Activated CD8-positive, alpha-beta memory T cell treated with anti-CD3 and anti-CD28 coated beads for 4 hours (primary cell): Measurements from ENCODE around the gene SLU7.

Source experiments
- DNase-seq, 2 donors: peaks; one replicate each; pipeline ENCODE4 v3.0.0-alpha.2; 2020; ENCODE audit warnings: low read depth in 2 of 2

The SLU7 gene

DNA sequence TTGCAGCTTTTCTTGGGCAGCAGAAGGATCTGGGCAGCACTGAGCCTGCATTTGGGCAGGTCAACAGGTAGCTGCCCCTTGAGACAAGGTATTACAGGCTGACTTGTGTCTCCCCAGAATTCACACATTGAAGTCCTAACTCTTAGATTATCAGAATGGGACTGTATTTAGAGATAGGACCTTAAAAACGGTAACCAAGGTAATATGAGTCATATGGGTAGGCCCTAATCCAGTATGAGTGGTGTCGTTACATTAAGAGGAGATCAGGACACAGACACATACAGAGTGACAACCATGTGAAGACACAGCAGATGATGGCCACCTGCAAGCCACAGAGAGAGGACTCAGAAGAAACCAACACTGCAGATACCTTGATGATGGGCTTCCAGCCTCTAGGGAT, 51.6 kb downstream of the SLU7 start:
- no peak for DNase-seq

- no peak for DNase-seq
Measured at GRCh38 chr5:160366230-160366629, 52.7 kb downstream of the SLU7 start.

DNA sequence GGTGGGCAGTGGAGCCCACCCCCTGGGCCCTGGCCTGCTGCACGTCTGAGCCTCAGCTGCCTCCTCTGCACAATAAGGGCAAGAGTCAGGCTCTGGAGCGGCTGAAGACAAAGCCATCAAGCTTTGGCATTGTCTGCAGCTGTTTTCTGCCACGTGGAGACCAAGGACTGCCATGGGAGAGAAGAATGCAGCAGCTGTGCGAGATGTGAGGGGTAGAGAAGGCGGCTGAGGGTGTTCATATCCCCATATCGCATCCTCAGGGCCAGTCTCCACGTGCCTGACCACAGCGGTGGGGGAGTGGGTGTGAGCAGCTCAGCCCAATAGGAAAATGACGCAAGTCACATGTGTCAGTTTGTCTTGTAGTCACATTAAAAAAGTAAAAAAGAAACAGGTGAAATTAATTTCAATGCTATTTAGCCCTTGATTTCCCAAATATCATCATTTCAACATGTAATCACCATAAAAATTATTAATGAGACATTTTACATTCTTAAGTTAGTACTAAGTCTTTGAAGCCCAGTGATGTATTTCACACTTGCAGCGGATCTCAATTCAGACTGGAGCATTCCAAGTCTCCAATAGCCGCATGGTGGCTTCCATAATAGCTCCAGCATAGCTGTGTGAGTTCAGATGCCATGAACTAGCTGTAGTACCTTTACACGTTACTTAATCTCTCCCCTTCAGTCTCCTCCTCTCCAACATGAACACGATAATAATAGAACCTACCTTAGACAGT, 55.1 kb downstream of the SLU7 start:
- DNase-seq, result no peak

DNA sequence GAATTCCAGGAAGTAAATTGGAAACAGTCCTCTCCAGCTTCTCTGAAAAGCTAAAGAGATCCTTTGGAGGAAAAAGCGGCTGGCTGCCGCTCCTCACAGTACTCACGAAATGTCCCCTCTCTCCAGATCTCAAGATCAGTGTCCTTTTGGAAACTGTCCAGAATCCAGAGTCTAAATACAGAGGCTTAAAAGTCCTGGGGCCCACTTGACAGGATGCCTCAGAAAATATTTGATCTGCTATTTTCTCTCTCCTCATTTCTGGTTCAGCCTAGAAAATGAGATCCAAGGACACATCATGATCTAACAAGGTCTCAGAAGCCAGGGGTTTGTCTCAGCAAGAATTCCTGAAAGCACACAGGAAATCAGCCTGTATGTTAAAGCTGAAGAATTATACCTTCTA, 55.7 kb downstream of the SLU7 start:
- no peak for DNase-seq

- no peak for DNase-seq
Measured at GRCh38 chr5:160361624-160362228, 57.2 kb downstream of the SLU7 start.

GRCh38 chr5:160360310-160360709, 58.6 kb downstream of the SLU7 start:
- no peak for DNase-seq

DNA sequence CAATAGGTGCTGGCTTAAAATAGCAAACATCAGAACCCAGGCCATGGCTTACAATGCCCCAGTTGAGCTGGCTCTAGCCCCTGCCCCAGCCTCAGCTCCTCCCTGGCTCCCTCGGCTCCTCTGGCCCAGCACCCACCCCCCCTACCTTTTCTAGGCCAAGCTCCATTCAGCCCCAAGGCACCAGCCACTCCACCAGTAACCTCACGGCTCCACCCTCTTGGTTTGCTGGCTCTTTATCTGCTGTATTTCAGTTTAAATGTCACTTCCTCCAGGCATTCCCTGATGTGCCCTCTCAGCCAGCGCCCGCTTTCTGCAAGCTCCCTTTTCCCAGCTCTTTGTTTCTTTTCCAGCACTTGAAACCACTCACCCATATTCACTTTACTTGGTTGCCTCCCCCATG, 59.1 kb downstream of the SLU7 start:
- DNase-seq, result no peak

GRCh38 chr5:160359242-160359641, 59.6 kb downstream of the SLU7 start:
- DNase-seq, result no peak

- no peak for DNase-seq
Measured at GRCh38 chr5:160357861-160358411, 60.9 kb downstream of the SLU7 start.

- DNase-seq, result no peak
Measured at GRCh38 chr5:160357394-160357793, 61.5 kb downstream of the SLU7 start.

- DNase-seq, result no peak
Measured at GRCh38 chr5:160356550-160357347, 62.1 kb downstream of the SLU7 start.

- no peak for DNase-seq
Measured at GRCh38 chr5:160354666-160355065, 64.2 kb downstream of the SLU7 start.

GRCh38 chr5:160353379-160353778, 65.5 kb downstream of the SLU7 start:
- DNase-seq, result no peak

- no peak for DNase-seq
Measured at GRCh38 chr5:160352308-160352707, 66.6 kb downstream of the SLU7 start.
